Stimulated activated CD8-positive, alpha-beta memory T cell treated with anti-CD3 and anti-CD28 coated beads, Interleukin-15, amount 100 ng/mL, for 48 hours (primary cell): ENCODE data around the gene CACNA2D3.
"Not testable (repeated sequence)": the region's sequence is repeated elsewhere in the genome, so short reads cannot be mapped to it uniquely, and the experiment has no call there.

Source experiments
- DNase-seq, 2 donors: peaks; one replicate each; pipeline ENCODE4 v3.0.0-alpha.2; 2020; ENCODE audit warnings: low read depth in 2 of 2

Gene CACNA2D3

DNA sequence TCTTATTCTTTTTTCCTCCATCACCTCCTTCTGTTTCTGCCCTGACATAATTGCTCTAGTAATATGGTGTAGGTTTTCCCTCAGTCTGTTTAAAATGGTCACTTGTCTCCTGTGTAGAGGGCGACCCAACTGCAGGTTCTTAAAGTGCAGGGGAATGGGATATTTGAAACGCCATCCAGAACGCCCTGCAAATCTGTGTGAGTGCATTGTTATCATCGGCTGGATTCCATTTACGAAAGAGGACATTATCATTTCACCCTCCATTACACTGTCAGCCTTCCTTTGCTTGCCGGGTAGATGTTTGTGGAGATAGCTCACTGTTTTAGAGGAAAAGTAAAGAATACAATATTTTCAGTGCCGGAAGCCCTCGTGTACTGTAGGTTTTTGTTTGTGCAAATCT, 451.5 kb downstream of the CACNA2D3 start:
- no peak for DNase-seq

DNA sequence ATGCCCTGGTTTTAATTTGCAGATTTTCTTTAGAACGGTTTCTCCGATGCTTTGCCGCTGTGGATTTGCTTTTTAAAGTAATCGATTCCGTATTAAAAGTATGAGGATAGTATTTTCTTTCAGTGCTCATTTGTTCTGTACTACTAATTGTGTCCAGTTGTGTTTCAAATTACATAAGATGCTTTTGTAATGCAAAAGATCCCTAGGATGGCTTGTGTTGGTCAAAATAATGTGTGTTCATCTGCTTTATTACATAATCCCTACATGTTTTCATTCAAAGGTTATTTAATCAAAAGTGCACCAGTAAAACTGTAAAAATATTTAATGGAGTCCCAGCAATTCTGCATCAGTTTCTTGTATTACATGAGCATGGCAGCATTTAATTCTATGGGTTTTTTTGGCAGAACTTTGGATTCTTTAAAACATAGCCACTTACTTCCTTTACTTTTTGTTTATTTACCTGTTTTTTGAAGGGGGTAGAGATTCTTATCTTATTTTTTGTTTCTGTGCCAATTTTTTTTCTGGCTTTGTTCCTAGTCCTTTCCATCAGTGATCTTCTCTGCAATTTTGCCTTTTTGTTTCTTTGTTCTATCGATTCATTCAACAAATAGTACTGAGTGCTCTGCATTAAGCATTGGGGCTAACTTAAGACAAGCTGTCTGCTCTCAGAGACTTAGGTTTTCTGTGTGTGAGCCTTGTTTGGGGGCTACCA, 452.7 kb downstream of the CACNA2D3 start:
- no peak for DNase-seq

GRCh38 chr3:54575618-54575960, 453.2 kb downstream of the CACNA2D3 start:
- no peak for DNase-seq

- no peak for DNase-seq
Observed at GRCh38 chr3:54577313-54577712, 455.0 kb downstream of the CACNA2D3 start.

GRCh38 chr3:54578417-54578816, 456.1 kb downstream of the CACNA2D3 start:
- DNase-seq = no peak

DNA sequence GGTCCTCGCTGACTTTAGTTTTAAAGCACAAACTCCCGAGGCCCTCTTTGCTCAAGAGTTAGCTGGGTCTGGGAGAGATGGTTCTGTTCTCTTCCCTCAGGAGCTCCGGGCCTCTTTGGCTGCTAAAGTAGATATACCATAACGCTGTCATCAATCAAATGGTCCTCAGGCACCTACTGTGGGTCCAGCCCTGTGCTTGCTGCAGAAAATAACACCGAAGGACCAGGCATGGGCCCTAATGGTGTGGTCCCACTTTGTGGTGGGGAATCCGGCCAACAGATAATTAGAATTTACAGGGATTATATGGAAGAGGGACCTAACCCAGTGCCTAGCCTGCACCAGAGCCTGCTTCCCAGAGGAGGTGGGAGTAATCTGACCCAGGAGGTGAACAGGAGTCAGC, 458.1 kb downstream of the CACNA2D3 start:
- DNase-seq = no peak

DNA sequence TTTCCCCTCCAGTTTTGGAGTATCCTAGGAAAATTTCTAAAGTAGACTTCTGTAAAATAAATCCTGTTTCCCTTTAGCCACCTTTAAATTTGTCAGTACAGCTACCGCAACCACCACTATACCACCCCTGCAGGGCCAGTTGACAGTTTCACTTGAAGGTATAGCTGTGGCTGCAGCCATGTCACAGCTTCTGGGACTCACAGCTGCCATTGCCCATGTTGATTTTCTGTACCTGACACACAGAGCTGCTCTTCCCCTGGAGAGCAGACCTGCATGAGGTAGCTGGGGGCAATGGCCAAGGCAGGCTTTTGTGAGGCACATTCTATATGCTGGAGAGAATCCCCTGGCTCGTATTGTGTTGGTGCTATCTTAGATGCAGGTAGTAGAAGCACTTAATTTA, 460.1 kb downstream of the CACNA2D3 start:
- DNase-seq = no peak

DNA sequence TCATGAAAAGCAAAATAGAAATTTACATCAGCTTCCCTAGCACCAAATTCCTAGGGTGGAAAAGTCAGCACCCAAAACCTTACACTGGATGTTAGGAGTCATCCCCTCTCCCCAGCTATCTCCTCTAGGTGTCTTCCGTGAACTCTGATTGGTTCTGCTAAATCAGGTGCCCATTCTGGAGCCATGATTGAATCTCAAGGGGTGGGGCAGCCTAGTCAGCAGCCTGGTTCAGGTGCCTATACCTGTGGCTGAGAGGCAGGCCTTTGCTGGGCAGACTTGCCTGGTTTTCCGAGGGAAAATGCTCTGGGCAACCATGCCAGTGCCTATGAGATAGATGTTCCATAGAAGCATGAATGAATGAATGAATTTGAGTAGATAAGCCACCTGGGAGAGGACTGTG, 468.8 kb downstream of the CACNA2D3 start:
- DNase-seq = no peak

- DNase-seq = no peak
Observed at GRCh38 chr3:54593653-54594052, 471.3 kb downstream of the CACNA2D3 start.

GRCh38 chr3:54596087-54596486, 473.7 kb downstream of the CACNA2D3 start:
- no peak for DNase-seq

- no peak for DNase-seq
Observed at GRCh38 chr3:54599716-54600115, 477.4 kb downstream of the CACNA2D3 start.

DNA sequence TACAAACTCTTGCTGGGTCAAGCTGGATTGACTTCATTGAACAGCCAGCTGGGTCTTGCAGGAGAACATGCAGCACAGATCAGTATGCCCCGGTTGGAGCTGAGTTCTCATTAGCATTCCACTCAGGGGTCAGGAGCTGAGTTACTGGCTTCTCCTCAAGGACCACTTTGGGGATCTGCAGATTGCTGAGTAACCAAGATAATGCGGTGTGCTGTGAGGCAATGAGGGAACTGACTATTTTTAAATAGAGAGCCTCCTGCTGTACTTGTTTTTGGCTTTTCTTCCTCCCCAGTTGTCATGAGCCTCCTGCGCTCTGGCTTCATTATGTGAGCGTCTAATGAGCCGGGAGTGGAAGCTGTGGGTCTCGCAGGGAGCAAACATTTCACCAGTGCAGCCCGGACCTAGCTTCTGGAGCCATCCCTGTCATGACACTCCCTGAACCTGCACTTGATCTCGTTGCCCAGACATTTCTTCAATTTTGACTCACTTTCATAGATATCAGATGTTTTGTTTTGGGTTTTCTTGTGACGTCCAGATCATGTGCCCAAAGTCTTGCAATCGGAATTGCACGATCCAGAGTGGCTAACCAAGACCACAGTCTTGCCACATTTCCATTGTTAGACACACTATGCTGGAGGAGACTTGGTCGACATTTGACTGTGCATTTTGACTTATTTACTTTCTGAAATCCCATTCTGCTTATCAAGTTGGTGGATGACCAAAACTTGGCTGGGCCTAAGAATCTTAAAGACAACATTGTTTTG, 478.3 kb downstream of the CACNA2D3 start:
- no peak for DNase-seq

GRCh38 chr3:54604495-54604894, 482.1 kb downstream of the CACNA2D3 start:
- no peak for DNase-seq

GRCh38 chr3:54608041-54608440, 485.7 kb downstream of the CACNA2D3 start:
- DNase-seq = no peak

GRCh38 chr3:54619053-54619452, 496.7 kb downstream of the CACNA2D3 start:
- DNase-seq = no peak

DNA sequence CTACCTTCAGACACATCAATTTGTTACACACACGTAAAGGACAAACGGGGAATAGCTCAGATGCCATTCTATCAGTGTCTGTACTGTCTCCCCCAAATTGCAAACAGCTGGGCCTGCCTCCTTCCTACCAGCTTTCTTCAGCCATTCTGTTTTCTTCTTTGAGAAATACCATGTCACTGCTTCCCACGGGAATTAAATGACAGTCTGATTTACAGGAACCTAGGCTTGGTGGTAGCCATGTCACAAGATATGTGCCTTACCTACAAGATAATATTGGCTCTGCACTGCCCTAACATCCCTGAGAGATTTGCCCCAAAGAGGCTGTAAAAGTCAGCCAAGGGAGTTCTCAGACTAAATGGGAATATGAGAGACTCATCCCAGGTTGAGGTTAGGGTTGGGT, 497.2 kb downstream of the CACNA2D3 start:
- no peak for DNase-seq

DNA sequence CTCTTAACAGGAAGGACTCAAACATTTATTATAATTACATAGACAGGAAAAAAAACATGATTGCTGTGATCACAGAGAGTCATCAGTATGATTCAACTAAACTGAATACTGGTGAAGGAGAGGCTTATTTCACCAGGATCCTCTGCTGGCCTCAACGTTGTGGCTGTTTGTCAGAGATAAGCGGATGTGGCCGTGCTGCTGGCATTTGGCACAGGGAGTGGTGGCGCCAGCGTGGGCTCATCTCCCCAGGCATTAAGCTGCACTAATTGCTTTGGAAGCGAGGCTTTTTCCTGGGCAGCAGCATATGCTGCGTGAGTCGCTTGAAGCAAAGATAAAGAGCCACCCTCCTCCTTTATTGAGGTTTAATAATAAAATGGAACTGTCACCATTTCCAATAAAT, 498.8 kb downstream of the CACNA2D3 start:
- DNase-seq = no peak

- no peak for DNase-seq
Observed at GRCh38 chr3:54622678-54623077, 500.3 kb downstream of the CACNA2D3 start.

DNA sequence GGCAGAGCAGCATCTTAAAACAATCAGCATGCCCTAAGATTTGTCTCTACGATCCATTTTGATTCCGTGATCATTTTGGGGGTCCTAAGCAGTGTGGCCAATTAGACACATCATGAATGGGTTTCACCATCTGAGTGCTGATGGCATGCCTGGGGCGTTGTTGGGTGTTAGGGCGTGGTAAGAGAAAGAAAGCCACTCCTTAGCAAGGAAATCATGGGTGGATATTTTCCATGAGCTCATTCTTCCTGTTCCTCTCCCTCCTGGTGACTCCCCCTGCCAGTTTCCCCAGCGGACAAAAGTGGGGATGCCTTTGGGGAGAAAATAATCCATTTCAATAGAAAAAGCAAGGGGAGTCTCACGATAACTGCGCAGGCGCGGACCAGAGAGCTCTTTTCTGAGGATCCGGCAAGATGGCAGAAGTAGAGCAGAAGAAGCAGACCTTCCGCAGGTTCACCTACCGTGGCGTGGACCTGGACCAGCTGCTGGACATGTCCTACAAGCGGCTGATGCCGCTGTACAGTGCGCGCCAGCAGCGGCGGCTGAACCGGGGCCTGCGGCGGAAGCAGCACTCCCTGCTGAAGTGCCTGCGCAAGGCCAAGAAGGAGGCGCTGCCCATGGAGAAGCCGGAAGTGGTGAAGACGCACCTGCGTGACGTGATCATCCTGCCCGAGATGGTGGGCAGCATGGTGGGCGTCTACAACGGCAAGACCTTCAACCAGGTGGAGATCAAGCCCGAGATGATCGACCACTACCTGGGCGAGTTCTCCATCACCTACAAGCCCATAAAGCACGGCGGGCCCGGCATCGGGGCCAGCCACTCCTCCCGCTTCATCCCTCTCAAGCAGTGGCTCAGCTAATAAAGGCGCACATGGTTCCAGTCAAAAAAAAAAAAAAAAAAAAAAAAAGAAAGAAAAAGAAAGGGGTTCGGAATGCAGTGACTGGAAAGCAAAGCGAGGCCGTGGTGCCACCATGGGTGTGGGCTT, 503.7 kb downstream of the CACNA2D3 start:
- no peak for DNase-seq

GRCh38 chr3:54628888-54629441, 506.6 kb downstream of the CACNA2D3 start:
- DNase-seq = no peak

DNA sequence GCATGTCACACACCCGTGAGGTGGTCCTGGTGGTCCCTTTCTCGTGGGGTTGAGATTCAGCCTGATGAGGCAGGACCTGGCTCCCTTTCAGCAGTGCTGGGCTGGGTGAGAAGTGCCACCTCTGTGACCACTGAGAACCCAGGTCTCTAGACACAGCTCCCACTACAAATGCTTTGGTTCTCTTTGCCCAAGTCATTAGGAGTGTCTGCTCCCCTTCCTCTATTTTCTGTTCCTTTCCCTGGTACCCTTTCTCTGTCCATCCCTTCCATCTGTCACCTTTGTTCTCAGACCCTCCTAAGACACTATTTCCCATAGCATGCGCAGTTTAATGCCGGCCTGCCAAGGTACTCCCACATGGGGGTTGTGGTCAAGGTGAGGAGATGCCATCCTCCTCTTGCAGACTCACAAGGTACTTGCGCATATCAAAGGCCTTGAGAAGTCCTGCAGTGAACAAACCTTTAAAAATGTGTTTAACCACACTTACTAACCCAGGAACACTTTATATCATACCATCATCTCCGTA, 507.8 kb downstream of the CACNA2D3 start:
- no peak for DNase-seq

- DNase-seq = not testable (repeated sequence)
Observed at GRCh38 chr3:54631001-54631400, 508.6 kb downstream of the CACNA2D3 start.
